ENCODE measurements around the gene SNX14.
"Not testable (repeated sequence)": the region's sequence is repeated elsewhere in the genome, so short reads cannot be mapped to it uniquely, and the experiment has no call there.

The SNX14 gene

DNA sequence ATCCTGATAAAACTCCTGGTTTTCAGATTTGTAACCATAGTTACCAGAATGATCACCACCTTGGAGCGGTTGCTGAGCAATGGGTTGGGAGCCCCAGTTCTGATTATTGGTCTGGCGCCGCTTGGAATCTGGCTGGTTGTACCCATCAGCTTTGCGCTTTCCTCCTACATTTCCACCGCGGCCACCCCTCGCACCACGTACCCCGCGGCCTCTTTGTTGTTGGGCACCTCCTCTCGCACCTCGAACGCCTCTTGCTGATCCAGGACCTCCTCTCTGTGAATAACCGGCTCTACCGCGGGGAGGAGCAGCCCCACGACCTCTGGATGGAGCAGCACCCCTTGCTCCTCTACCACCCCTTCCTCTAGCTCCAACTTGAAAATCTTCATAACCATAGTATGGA, 21.1 kb upstream of the SNX14 start:
- Histone ChIP-seq H3K4me3 (ENCODE audit: low read depth in 1 of 2, low read length in 2 of 2) (no peak overlapping the region), H3K9me3 (ENCODE audit: low read length) (no peaks in the 10 kb centered on the region), H3K9ac (ENCODE audit: low read length) (no peak overlapping the region), H3K36me3 (ENCODE audit: insufficient read depth, low read length) (peaks cover 61% of the 10 kb centered on the region), H3K4me1 (ENCODE audit: insufficient read depth, low read length) (no peaks in the 10 kb centered on the region), H3K27ac (ENCODE audit: low read depth, low read length) (no peak overlapping the region), H3K27me3 (ENCODE audit: control insufficient read depth in 1 of 2, insufficient read depth in 2 of 2, low read length in 2 of 2) (no peaks in the 10 kb centered on the region)

DNA sequence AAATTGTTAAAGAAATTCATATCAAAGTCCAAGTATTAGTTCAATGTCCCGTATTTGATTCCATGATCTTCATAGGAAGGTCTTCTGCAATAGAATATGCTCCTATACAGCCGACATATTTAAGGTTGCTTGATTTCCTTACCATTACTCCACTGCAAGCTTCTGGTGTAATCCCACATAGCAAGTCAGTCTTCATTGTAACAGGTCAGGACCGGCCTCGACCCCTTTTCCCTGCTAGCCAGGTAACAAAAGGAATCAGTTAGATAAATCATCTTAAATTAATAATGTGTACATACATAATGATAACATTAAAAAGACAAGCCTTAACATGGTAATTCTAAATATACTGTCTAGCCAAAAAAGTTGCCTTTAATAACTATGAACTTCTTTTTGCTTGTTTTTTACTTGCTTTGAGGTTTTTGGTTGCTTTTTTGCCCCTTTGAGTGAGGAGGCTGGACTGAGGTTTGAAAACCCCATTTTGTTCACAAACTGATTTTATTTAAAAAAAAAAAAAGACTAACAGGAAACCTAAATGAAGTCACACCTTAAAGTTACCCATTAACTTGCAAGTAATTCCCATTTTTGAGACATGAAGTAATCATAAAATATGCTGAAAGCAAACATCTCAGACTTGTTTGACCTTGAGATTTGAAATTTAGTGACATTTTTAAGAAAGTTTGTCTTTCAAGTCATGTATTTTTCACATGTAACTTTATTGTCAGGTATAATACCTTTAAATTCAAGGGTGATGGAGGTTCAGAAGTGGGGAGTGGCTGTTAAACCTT, 19.2 kb upstream of the SNX14 start:
- peaks cover 62% of the 10 kb centered on the region for H3K36me3 ChIP-seq (ENCODE audit: insufficient read depth, low read length)
- H3K9me3 ChIP-seq (ENCODE audit: low read length), result no peaks in the 10 kb centered on the region

DNA sequence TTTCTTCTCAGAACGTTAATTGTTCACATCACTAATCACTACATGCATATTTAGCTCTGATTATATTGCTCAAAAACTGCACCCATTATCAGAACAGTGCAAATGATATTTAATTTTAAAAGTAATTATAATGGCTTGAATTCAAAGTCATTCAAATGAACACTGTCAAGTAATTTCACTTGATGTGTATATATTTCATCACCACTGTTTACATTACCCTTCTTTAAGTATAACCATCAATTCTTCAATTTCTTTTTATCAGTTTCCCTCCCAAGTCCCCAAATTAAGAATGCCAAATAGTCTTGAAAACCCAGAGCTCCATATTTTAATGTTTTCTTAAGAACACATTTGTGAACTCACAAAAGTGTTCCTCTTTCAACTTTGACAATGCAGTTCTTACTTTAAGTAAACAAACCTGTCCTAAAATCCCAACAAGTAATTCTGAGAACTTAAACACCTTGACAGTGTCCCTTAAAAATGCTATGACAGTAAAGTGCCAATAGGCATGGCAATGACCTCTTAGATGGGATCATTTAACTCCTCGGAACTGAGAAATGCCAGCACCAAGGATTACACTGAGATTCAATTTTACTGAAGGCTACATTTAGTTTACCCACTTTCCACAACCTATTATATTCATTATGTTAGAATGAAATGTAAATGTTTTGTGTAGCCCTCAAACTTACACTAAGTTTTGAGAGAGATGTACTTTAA, 16.7 kb upstream of the SNX14 start:
- H3K9ac ChIP-seq (ENCODE audit: low read length), result no peak overlapping the region
- no peaks in the 10 kb centered on the region for H3K9me3 ChIP-seq (ENCODE audit: low read length)
- no peaks in the 10 kb centered on the region for H3K4me1 ChIP-seq (ENCODE audit: insufficient read depth, low read length)
- H3K4me3 ChIP-seq (ENCODE audit: low read depth in 1 of 2, low read length in 2 of 2), result no peak overlapping the region
- no peak overlapping the region for H3K27ac ChIP-seq (ENCODE audit: low read depth, low read length)
- H3K27me3 ChIP-seq (ENCODE audit: control insufficient read depth in 1 of 2, insufficient read depth in 2 of 2, low read length in 2 of 2), result no peaks in the 10 kb centered on the region
- H3K36me3 ChIP-seq (ENCODE audit: insufficient read depth, low read length), result peaks cover 60% of the 10 kb centered on the region

More for the DNA sequence above, 19.2 kb upstream of the SNX14 start:
- no peaks in the 10 kb centered on the region for H3K4me1 ChIP-seq (ENCODE audit: insufficient read depth, low read length)
- no peaks in the 10 kb centered on the region for H3K27me3 ChIP-seq (ENCODE audit: control insufficient read depth in 1 of 2, insufficient read depth in 2 of 2, low read length in 2 of 2)
- H3K9ac ChIP-seq (ENCODE audit: low read length), result no peak overlapping the region
- H3K4me3 ChIP-seq (ENCODE audit: low read depth in 1 of 2, low read length in 2 of 2), result no peak overlapping the region
- no peak overlapping the region for H3K27ac ChIP-seq (ENCODE audit: low read depth, low read length)

DNA sequence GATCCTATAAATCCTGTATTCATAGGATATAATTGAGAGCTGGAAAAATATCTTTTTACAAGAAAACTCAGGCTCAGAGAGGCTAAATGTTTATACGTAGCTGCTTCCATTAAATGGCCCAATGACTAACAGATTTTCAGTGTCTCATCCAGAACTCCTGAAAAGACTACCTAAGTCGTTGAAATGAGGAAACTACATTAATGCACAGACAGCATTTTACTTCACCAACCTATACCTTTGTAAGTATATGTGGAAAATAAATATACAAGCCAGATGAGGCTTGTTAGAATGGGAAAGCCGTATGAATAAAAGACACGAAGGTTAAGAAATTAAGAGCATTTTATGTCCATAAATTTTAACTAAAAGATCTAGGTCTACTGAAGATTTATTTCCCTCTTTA, 8.4 kb upstream of the SNX14 start:
- Histone ChIP-seq H3K27me3 (ENCODE audit: control insufficient read depth in 1 of 2, insufficient read depth in 2 of 2, low read length in 2 of 2) (no peaks in the 10 kb centered on the region), H3K36me3 (ENCODE audit: insufficient read depth, low read length) (peaks cover 5% of the 10 kb centered on the region), H3K9me3 (ENCODE audit: low read length) (no peaks in the 10 kb centered on the region), H3K27ac (ENCODE audit: low read depth, low read length) (no peak overlapping the region), H3K4me1 (ENCODE audit: insufficient read depth, low read length) (no peaks in the 10 kb centered on the region), H3K4me3 (ENCODE audit: low read depth in 1 of 2, low read length in 2 of 2) (no peak overlapping the region), H3K9ac (ENCODE audit: low read length) (no peak overlapping the region)

DNA sequence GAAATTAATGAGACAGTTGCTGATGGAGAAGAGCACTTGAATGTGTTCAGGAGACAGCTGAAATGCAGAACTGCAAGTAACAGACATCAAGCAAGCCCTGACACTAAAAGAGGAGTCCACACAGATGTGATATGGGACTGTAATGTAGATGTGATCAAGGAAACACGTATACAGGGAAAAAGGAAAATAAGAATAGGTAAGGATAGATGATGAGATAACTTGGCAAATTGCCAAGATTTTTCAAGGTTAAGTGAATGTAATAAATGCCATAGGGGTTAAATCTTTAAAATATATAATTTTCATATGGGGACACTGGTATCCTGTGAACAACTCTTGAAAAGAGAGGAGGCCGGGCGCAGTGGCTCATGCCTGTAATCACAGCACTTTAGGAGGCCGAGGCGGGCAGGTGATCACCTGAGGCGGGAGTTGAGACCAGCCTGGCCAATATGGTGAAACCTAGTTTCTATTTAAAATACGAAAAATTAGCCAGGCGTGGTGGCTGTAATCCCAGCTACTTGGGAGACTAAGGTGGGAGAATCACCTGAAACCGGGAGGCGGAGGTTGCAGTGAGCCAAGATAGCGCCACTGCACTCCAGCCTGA, 7.2 kb upstream of the SNX14 start:
- no peaks in the 10 kb centered on the region for H3K36me3 ChIP-seq (ENCODE audit: insufficient read depth, low read length)
- no peak overlapping the region for H3K4me3 ChIP-seq (ENCODE audit: low read depth in 1 of 2, low read length in 2 of 2)

DNA sequence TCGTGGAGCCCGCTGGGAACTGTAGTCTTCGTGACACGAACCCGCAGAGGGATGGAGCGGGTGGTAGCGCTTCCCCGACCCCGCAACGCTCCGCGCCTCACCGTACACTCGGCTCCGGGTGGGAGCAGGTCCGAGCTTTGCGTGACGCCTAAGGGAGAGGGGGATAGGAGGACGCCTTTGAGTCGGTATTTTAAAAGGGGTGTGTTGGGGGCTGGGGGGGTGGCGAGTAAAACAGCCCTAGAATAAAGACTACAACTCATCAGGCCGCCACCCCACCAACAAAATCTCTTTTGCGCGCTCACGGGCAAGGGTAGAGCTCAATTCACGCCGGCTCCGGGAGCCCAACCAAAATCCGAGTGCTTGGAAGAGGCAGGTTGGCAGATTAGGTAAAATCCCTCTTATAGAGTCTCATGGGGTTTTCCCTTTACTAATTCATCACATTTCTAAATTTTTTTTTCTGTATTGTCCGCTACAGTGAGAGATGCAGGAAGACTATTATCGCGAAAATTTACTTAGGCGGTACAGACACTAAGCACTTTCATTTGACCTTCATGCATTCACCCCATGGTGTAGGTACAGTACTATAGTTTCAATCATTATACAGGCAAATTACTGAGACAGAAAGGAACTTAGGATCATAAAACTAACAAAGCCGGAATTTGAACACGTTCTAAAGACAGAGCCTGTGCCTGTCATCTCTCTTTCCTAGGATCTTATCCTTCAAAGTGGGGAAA, 706 bp upstream of the SNX14 start:
- H3K36me3 ChIP-seq (ENCODE audit: insufficient read depth, low read length), result no peaks in the 10 kb centered on the region
- peak overlapping the region; percentile 93 for H3K9ac ChIP-seq (ENCODE audit: low read length)
- H3K9me3 ChIP-seq (ENCODE audit: low read length), result no peaks in the 10 kb centered on the region
- H3K27ac ChIP-seq (ENCODE audit: low read depth, low read length), result peak overlapping the region; percentile 97
- H3K27me3 ChIP-seq (ENCODE audit: control insufficient read depth in 1 of 2, insufficient read depth in 2 of 2, low read length in 2 of 2), result no peaks in the 10 kb centered on the region
- peak overlapping the region; percentile 67 to 96 for H3K4me3 ChIP-seq (ENCODE audit: low read depth in 1 of 2, low read length in 2 of 2)
- peaks cover 15% of the 10 kb centered on the region for H3K4me1 ChIP-seq (ENCODE audit: insufficient read depth, low read length)

More for the DNA sequence above, 7.2 kb upstream of the SNX14 start:
- Histone ChIP-seq H3K27me3 (ENCODE audit: control insufficient read depth in 1 of 2, insufficient read depth in 2 of 2, low read length in 2 of 2) (no peaks in the 10 kb centered on the region), H3K4me1 (ENCODE audit: insufficient read depth, low read length) (no peaks in the 10 kb centered on the region), H3K9me3 (ENCODE audit: low read length) (no peaks in the 10 kb centered on the region), H3K27ac (ENCODE audit: low read depth, low read length) (no peak overlapping the region), H3K9ac (ENCODE audit: low read length) (no peak overlapping the region)

DNA sequence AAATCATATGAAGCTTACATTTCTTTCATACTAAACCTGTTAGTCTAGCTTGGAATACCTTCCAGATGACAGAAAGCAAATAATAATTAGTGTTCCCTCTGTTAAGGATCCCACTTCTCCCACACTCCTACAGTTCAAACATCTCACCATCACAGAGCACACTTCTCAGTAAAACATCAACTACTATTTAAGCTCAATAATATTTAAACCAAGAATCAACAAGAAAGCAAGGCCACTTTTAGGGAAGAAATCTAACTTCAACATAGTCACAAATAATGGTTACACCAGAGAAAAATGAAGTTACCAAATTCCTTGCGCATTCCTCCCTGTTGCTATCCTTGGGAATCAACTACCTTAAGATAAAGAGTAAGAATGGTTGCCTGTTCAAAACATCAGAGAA, 1.6 kb downstream of the SNX14 start:
- no peaks in the 10 kb centered on the region for H3K27me3 ChIP-seq (ENCODE audit: control insufficient read depth in 1 of 2, insufficient read depth in 2 of 2, low read length in 2 of 2)
- H3K9me3 ChIP-seq (ENCODE audit: low read length), result no peaks in the 10 kb centered on the region
- H3K4me3 ChIP-seq (ENCODE audit: low read depth in 1 of 2, low read length in 2 of 2), result peak overlapping the region in 1 of 2 donors; percentile 96
- H3K27ac ChIP-seq (ENCODE audit: low read depth, low read length), result no peak overlapping the region
- H3K36me3 ChIP-seq (ENCODE audit: insufficient read depth, low read length), result no peaks in the 10 kb centered on the region
- H3K9ac ChIP-seq (ENCODE audit: low read length), result no peak overlapping the region
- peaks cover 15% of the 10 kb centered on the region for H3K4me1 ChIP-seq (ENCODE audit: insufficient read depth, low read length)

DNA sequence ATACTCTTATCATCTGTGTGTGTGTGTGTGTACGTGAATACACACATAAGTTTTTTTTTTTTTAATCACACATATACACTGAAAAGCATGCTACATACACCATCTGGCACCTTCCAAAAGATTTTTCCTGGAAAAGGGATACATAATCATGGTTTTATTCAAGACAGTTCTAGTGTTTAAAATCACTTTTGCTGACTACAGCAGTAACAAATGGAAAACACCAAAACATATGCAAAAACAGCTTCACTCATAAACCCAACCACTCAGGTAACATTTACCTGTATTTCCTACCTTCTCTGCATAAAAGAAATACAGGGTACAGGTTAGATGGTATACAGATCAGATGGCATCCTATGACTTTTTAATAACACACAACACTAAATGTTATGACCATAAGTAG, 2.5 kb downstream of the SNX14 start:
- H3K36me3 ChIP-seq (ENCODE audit: insufficient read depth, low read length), result no peaks in the 10 kb centered on the region
- H3K4me3 ChIP-seq (ENCODE audit: low read depth in 1 of 2, low read length in 2 of 2), result no peak overlapping the region
- no peak overlapping the region for H3K27ac ChIP-seq (ENCODE audit: low read depth, low read length)
- H3K4me1 ChIP-seq (ENCODE audit: insufficient read depth, low read length), result peaks cover 15% of the 10 kb centered on the region
- H3K9ac ChIP-seq (ENCODE audit: low read length), result no peak overlapping the region
- no peaks in the 10 kb centered on the region for H3K27me3 ChIP-seq (ENCODE audit: control insufficient read depth in 1 of 2, insufficient read depth in 2 of 2, low read length in 2 of 2)
- H3K9me3 ChIP-seq (ENCODE audit: low read length), result no peaks in the 10 kb centered on the region

DNA sequence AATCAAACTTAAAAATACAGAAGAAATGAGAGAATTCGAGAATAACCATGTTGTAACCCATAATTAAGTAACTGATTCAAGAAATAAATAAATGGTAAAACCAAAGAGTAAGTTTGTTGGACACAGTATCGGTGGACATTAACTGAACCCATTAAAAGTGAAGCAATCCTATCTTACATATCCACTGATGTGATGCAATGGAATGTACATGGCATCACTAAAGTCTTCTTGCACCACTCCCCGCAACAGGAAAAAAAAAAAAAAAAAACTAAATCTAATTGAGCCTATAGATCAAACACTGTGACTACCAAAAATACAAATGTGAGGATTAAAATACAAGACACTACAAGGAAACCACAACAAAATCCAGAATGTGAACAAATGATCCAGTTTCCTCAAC, 7.9 kb downstream of the SNX14 start:
- no peak overlapping the region for H3K4me3 ChIP-seq (ENCODE audit: low read depth in 1 of 2, low read length in 2 of 2)
- H3K9ac ChIP-seq (ENCODE audit: low read length), result no peak overlapping the region
- H3K27me3 ChIP-seq (ENCODE audit: control insufficient read depth in 1 of 2, insufficient read depth in 2 of 2, low read length in 2 of 2), result no peaks in the 10 kb centered on the region
- no peaks in the 10 kb centered on the region for H3K36me3 ChIP-seq (ENCODE audit: insufficient read depth, low read length)
- no peaks in the 10 kb centered on the region for H3K4me1 ChIP-seq (ENCODE audit: insufficient read depth, low read length)
- H3K27ac ChIP-seq (ENCODE audit: low read depth, low read length), result no peak overlapping the region
- no peaks in the 10 kb centered on the region for H3K9me3 ChIP-seq (ENCODE audit: low read length)

DNA sequence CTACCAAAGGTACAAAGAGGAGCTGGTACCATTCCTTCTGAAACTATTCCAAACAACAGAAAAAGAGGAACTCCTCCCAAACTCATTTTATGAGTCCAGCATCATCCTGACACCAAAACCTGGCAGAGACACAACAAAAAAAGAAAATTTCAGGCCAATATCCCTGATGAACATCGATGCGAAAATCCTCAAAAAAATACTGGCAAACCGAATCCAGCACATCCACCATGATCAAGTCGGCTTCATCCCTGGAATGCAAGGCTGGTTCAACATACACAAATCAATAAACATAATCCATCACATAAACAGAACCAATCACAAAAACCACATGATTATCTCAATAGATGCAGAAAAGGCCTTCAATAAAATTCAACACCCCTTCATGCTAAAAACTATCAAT, 10.8 kb downstream of the SNX14 start:
- H3K4me3 ChIP-seq (ENCODE audit: low read depth in 1 of 2, low read length in 2 of 2); H3K9me3 ChIP-seq (ENCODE audit: low read length); H3K9ac ChIP-seq (ENCODE audit: low read length); H3K36me3 ChIP-seq (ENCODE audit: insufficient read depth, low read length); H3K27ac ChIP-seq (ENCODE audit: low read depth, low read length); H3K4me1 ChIP-seq (ENCODE audit: insufficient read depth, low read length); H3K27me3 ChIP-seq (ENCODE audit: control insufficient read depth in 1 of 2, insufficient read depth in 2 of 2, low read length in 2 of 2): not testable (repeated sequence)

DNA sequence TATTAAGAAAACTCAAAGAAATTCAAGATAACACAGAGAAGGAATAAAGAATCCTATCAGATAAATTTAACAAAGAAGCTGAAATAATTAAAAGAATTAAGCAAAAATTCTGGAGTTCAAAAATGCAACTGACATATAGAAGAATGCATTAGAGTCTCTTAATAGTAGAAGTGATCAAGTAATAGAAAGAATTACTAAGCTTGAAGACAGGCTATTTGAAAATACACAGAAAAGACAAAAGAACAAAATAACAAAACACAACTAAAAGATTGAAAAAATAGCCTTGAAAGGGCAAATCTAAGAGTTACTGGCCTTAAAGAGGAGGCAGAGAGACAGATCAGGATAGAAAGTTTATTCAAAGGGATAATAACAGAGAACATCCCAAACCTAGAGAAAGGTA, 12.1 kb downstream of the SNX14 start:
- Histone ChIP-seq H3K27ac (ENCODE audit: low read depth, low read length) (no peak overlapping the region), H3K36me3 (ENCODE audit: insufficient read depth, low read length) (no peaks in the 10 kb centered on the region), H3K4me1 (ENCODE audit: insufficient read depth, low read length) (peaks cover 3% of the 10 kb centered on the region), H3K27me3 (ENCODE audit: control insufficient read depth in 1 of 2, insufficient read depth in 2 of 2, low read length in 2 of 2) (no peaks in the 10 kb centered on the region), H3K4me3 (ENCODE audit: low read depth in 1 of 2, low read length in 2 of 2) (no peak overlapping the region), H3K9me3 (ENCODE audit: low read length) (no peaks in the 10 kb centered on the region), H3K9ac (ENCODE audit: low read length) (no peak overlapping the region)

All from muscle layer of colon (tissue), 2 donors.